H1 (cell line): Measurements from ENCODE around the gene DNM1L. TPM values are rescaled to one million over a fixed set of nuclear protein-coding genes. Genes with fewer than 3 reads are reported as not detected.

ENCODE experiments used
- CTCF ChIA-PET: fragments of 300-600 bp; sonication (Branson Sonifier 250); formaldehyde crosslinking; loops from one replicate; lab custom pipeline; 2021; ENCODE audit not compliant: partially characterized antibody; lab: Charles Lee
- POLR2A ChIA-PET: fragments of 300-600 bp; sonication (Branson Sonifier 250); formaldehyde crosslinking; loops from one replicate; lab custom pipeline; 2021; ENCODE audit warnings: inconsistent platforms; ENCODE audit not compliant: partially characterized antibody; lab: Charles Lee
- DNase-seq, 2 experiments: peaks; one replicate each; pipeline versions ENCODE4 v3.0.0 to v3.0.0-alpha.2; 2010 to 2022; ENCODE audit warnings: low spot score in 2 of 2, low read depth in 1 of 2, mixed read lengths in 1 of 2
- FAIRE-seq: peaks from 2 replicates; lab custom pipeline; 2011; peaks lifted over from hg19 to GRCh38; lab: Jason Lieb, UNC
- H2AFZ ChIP-seq: 2 replicates; pipeline ENCODE4 v1.8.1; 2012; ENCODE audit warnings: low read length, inconsistent platforms
- H2AK5ac ChIP-seq: 2 replicates; pipeline ENCODE4 v1.6.1; 2013; ENCODE audit warnings: low read depth, low read length
- H2BK120ac ChIP-seq: replicated peaks from 2 replicates; pipeline ENCODE3; 2013; ENCODE audit warnings: low read depth, low read length, inconsistent platforms
- H2BK12ac ChIP-seq: 2 replicates; pipeline ENCODE4 v1.6.1; 2013; ENCODE audit warnings: low read depth, low read length
- H2BK15ac ChIP-seq: 2 replicates; pipeline ENCODE4 v1.6.1; 2013; ENCODE audit warnings: low read length
- H2BK20ac ChIP-seq: 2 replicates; pipeline ENCODE4 v1.6.1; 2013; ENCODE audit warnings: low read length
- H2BK5ac ChIP-seq: 2 replicates; pipeline ENCODE4 v1.6.1; 2013; ENCODE audit warnings: low read depth, low read length
- H3K14ac ChIP-seq: 2 replicates; pipeline ENCODE4 v1.6.1; 2013; ENCODE audit warnings: inconsistent platforms; ENCODE audit not compliant: insufficient read length
- H3K18ac ChIP-seq: 2 replicates; pipeline ENCODE4 v1.6.1; 2013; ENCODE audit warnings: low read length; ENCODE audit errors: extremely low read depth
- H3K23ac ChIP-seq: 2 replicates; pipeline ENCODE4 v1.6.1; 2013; ENCODE audit warnings: inconsistent platforms; ENCODE audit not compliant: insufficient read length
- H3K23me2 ChIP-seq: 2 replicates; pipeline ENCODE4 v1.6.1; 2013; ENCODE audit warnings: low read depth, low read length
- H3K27ac ChIP-seq: 2 replicates; pipeline ENCODE4 v1.6.1; 2011; ENCODE audit warnings: low read depth, low read length, inconsistent platforms
- H3K27me3 ChIP-seq, 4 experiments: replicated peaks in 1 of 4; 1 replicate in 1 of 4; 2 replicates in 3 of 4; pipeline versions ENCODE4 v1.6.1 to v1.8.1; 2011 to 2013; ENCODE audit warnings: low read length in 3 of 4, mild to moderate bottlenecking in 3 of 4, inconsistent platforms in 2 of 4, mixed read lengths in 2 of 4, moderate library complexity in 1 of 4; ENCODE audit not compliant: control insufficient read depth in 3 of 4, insufficient read depth in 3 of 4; ENCODE audit errors: extremely low read depth in 1 of 4
- H3K36me3 ChIP-seq, 4 experiments: 2 replicates each; pipeline versions ENCODE4 v1.6.1 to v1.8.1; 2011 to 2013; ENCODE audit warnings: mild to moderate bottlenecking in 4 of 4, low read length in 3 of 4, moderate library complexity in 2 of 4, control low read depth in 1 of 4, inconsistent platforms in 1 of 4; ENCODE audit not compliant: insufficient read depth in 4 of 4, control insufficient read depth in 2 of 4
- H3K4ac ChIP-seq: replicated peaks from 2 replicates; pipeline ENCODE3; 2013; ENCODE audit warnings: low read length, low read depth, mixed read lengths, inconsistent platforms; ENCODE audit not compliant: insufficient read length
- H3K4me1 ChIP-seq, 4 experiments: replicated peaks in 1 of 4; 1 replicate in 1 of 4; 2 replicates in 3 of 4; pipeline versions ENCODE4 v1.6.1 to v1.8.1; 2011 to 2013; ENCODE audit warnings: low read length in 3 of 4, inconsistent platforms in 2 of 4, mixed read lengths in 1 of 4; ENCODE audit not compliant: insufficient read depth in 4 of 4, control insufficient read depth in 3 of 4
- H3K4me2 ChIP-seq, 2 experiments: 2 replicates each; pipeline versions ENCODE4 v1.6.1 to v1.8.1; 2011 to 2013; ENCODE audit warnings: low read depth in 2 of 2, low read length in 2 of 2, control low read depth in 1 of 2, inconsistent platforms in 1 of 2, mild to moderate bottlenecking in 1 of 2; ENCODE audit not compliant: insufficient read depth in 1 of 2
- H3K4me3 ChIP-seq, 4 experiments: fragments of 200-600, 300-600 bp in 1 of 4; sonication (generic), shearing (Covaris generic), sonication (Bioruptor Twin) in 1 of 4; 2 replicates each; pipeline versions ENCODE4 v1.5.1 to v1.8.1; 2011 to 2016; ENCODE audit warnings: low read length in 4 of 4, low read depth in 3 of 4, control low read depth in 2 of 4, inconsistent platforms in 2 of 4, mild to moderate bottlenecking in 2 of 4, mixed read lengths in 1 of 4, moderate library complexity in 1 of 4; ENCODE audit not compliant: insufficient read depth in 2 of 4; ENCODE audit errors: extremely low read depth in 1 of 4
- H3K56ac ChIP-seq: replicated peaks from 2 replicates; pipeline ENCODE3; 2013; ENCODE audit warnings: low read depth, mild to moderate bottlenecking, mixed read lengths, low read length, inconsistent platforms; ENCODE audit not compliant: insufficient read length
- H3K79me1 ChIP-seq: 2 replicates; pipeline ENCODE4 v1.6.1; 2013; ENCODE audit warnings: low read depth, low read length, control low read depth
- H3K79me2 ChIP-seq, 2 experiments: 2 replicates each; pipeline versions ENCODE4 v1.6.1 to v1.8.1; 2012 to 2013; ENCODE audit warnings: low read length in 2 of 2, mild to moderate bottlenecking in 2 of 2, inconsistent platforms in 1 of 2; ENCODE audit not compliant: insufficient read depth in 2 of 2, control insufficient read depth in 1 of 2
- H3K9ac ChIP-seq, 4 experiments: replicated peaks in 1 of 4; 1 replicate in 1 of 4; 2 replicates in 3 of 4; pipeline versions ENCODE4 v1.6.1 to v1.8.1; 2011 to 2013; ENCODE audit warnings: low read depth in 3 of 4, low read length in 3 of 4, control low read depth in 2 of 4, mild to moderate bottlenecking in 2 of 4, moderate library complexity in 2 of 4, inconsistent platforms in 1 of 4; ENCODE audit errors: extremely low read depth in 1 of 4
- H3K9me3 ChIP-seq, 2 experiments: 2 replicates each; pipeline versions ENCODE4 v1.6.1 to v1.8.1; 2012 to 2013; ENCODE audit warnings: mild to moderate bottlenecking in 2 of 2, moderate library complexity in 2 of 2, control low read depth in 1 of 2, inconsistent platforms in 1 of 2, low read depth in 1 of 2, low read length in 1 of 2, mixed read lengths in 1 of 2; ENCODE audit not compliant: insufficient read depth in 2 of 2
- H4K20me1 ChIP-seq, 2 experiments: replicated peaks in 1 of 2; 2 replicates each; pipeline versions ENCODE3 to v1.8.1; 2011 to 2013; ENCODE audit warnings: inconsistent platforms in 2 of 2, low read length in 2 of 2, mild to moderate bottlenecking in 1 of 2; ENCODE audit not compliant: insufficient read depth in 2 of 2, control insufficient read depth in 1 of 2
- H4K5ac ChIP-seq: 2 replicates; pipeline ENCODE4 v1.6.1; 2013; ENCODE audit warnings: low read length, low read depth, mixed read lengths, inconsistent platforms; ENCODE audit not compliant: insufficient read length
- H4K8ac ChIP-seq: 2 replicates; pipeline ENCODE4 v1.8.0; 2013; ENCODE audit warnings: mild to moderate bottlenecking, moderate library complexity, low read length, inconsistent platforms; ENCODE audit not compliant: insufficient read depth; ENCODE audit errors: extremely low read depth
- H4K91ac ChIP-seq: replicated peaks from 2 replicates; pipeline ENCODE3; 2013; ENCODE audit warnings: low read length, mixed read lengths, inconsistent platforms; ENCODE audit not compliant: insufficient read length
- CBX5 ChIP-seq: fragments of 300-800, 300-1000 bp; sonication (generic); IDR thresholded peaks from 2 replicates; pipeline ENCODE4 v1.7.1; 2016; ENCODE audit warnings: antibody characterized with exemption, low read length, low read depth
- CHD2 ChIP-seq: IDR thresholded peaks from 2 replicates; pipeline ENCODE4 v1.6.1; 2012; ENCODE audit warnings: low read length, improper control_type of control experiment
- EGR1 ChIP-seq: IDR thresholded peaks from 2 replicates; pipeline ENCODE4 v1.6.1; 2011; ENCODE audit warnings: low read depth, low read length, borderline replicate concordance
- EP300 ChIP-seq, 2 experiments: IDR thresholded peaks; 1 replicate in 1 of 2; 2 replicates in 1 of 2; pipeline ENCODE4 v1.6.1; 2011 to 2012; ENCODE audit warnings: low read depth in 2 of 2, low read length in 2 of 2, mild to moderate bottlenecking in 2 of 2, borderline replicate concordance in 1 of 2, inconsistent platforms in 1 of 2, moderate library complexity in 1 of 2
- RFX5 ChIP-seq: IDR thresholded peaks from 2 replicates; pipeline ENCODE4 v1.6.1; 2011; ENCODE audit warnings: low read depth, low read length, improper control_type of control experiment, borderline replicate concordance
- RNF2 ChIP-seq: fragments of 200-900, 300-1000 bp; sonication (generic); IDR thresholded peaks from 2 replicates; pipeline ENCODE4 v1.7.1; 2016; ENCODE audit warnings: borderline replicate concordance, low read depth, mild to moderate bottlenecking, antibody characterized with exemption, low read length; ENCODE audit not compliant: poor library complexity, severe bottlenecking; ENCODE audit errors: missing control alignments
- SRF ChIP-seq: IDR thresholded peaks from 2 replicates; pipeline ENCODE4 v1.6.1; 2011; ENCODE audit warnings: mild to moderate bottlenecking, low read depth, low read length, moderate library complexity
- TAF1 ChIP-seq: IDR thresholded peaks from 2 replicates; pipeline ENCODE4 v1.6.1; 2011; ENCODE audit warnings: mild to moderate bottlenecking, low read depth, low read length
- TEAD4 ChIP-seq: IDR thresholded peaks from 2 replicates; pipeline ENCODE4 v1.6.1; 2012; ENCODE audit warnings: low read depth, low read length, inconsistent platforms, mixed read lengths
- WGBS, 2 experiments: shearing (Covaris generic) in 1 of 2; methylation state at CpG; one replicate each; pipeline versions ENCODE4 v1.1.6 to v1.1.7; 2013 to 2015; ENCODE audit warnings: low lambda C conversion rate in 2 of 2, mixed read lengths in 2 of 2, inconsistent platforms in 1 of 2, low coverage in 1 of 2, missing lambda C conversion rate in 1 of 2; ENCODE audit not compliant: insufficient replicate concordance in 2 of 2, insufficient coverage in 1 of 2, insufficient read length in 1 of 2; ENCODE audit errors: extremely low coverage in 1 of 2, missing lambda C conversion rate in 1 of 2; 5-methylcytosine and 5-hydroxymethylcytosine counted together
- polyA plus RNA-seq, 7 experiments: library from polyadenylated mRNA; depleted of rRNA in 3 of 7; stranded (reverse) in 5 of 7; unstranded in 2 of 7; fragments of >200 nt in 5 of 7; fragments of 200-250 nt in 2 of 7; gene quantifications; 1 replicate in 5 of 7; 2 replicates in 1 of 7; 4 replicates in 1 of 7; pipeline versions ENCODE4 v1.2.1 to v1.2.3, GENCODE V29; 2011 to 2013; ENCODE audit warnings: missing spikeins in 2 of 7, mixed read lengths in 2 of 7
- total RNA-seq: library from RNA; stranded (reverse); fragmentation: NEBNext Ultra II Directional; extraction: Animal tissue kit (Norgen Biotek cat#: 25700); gene quantifications from 2 replicates; pipeline ENCODE4 v1.2.1, GENCODE V29; 2021
- TF ChIP-seq, protein P1 (sequence below): IDR thresholded peaks from 2 replicates; pipeline ENCODE4 v1.6.1; 2011; ENCODE audit warnings: low read length, improper control_type of control experiment
- TF ChIP-seq, protein P2 (sequence below): IDR thresholded peaks from 2 replicates; pipeline ENCODE4 v1.6.1; 2012; ENCODE audit warnings: low read length, inconsistent platforms

DNM1L gene
- total and polyA plus RNA-seq, 2 of the 8 experiments (the other 6 are each of a cell fraction or from before 2014, with no cell fraction given): 23.7 to 93.9 TPM

DNA sequence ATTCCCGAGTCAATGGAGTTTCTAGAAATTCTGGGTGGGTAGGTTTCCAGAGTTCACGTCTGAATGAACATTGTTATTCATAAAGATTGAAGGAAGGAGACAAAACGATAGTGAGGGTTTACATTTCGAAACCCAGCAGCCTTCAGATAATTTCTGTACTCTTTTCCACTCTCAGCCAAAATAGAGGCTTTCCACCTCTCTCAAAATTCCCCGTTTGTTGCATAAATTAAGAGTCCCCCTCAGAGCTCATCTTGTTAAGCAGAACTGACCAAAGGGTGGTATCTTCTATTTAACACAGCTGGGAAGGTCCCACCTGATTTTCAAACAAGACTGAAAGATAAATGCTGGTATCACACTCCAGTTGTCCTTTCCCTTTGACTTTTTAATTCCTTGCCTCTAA is 98.1 kb downstream of the DNM1L start:
- CTCF ChIA-PET: interaction anchor here (1.6 kb wide), 1 partner anchor 144 kb away, joined by 7 read pairs; no protein-coding TSS in a partner anchor
- no peak overlapping the region for H3K4me2 ChIP-seq
- H3K9me3 ChIP-seq: no peaks in the 10 kb centered on the region
- no peak overlapping the region for H3K23ac ChIP-seq
- no peaks in the 10 kb centered on the region for H3K27me3 ChIP-seq
- H3K9ac ChIP-seq: no peak overlapping the region
- no peak overlapping the region for H3K4me3 ChIP-seq
- H2AK5ac ChIP-seq: no peak overlapping the region
- no peak overlapping the region for H3K14ac ChIP-seq
- H4K20me1 ChIP-seq: no peaks in the 10 kb centered on the region
- no peaks in the 10 kb centered on the region for H3K23me2 ChIP-seq
- no peaks in the 10 kb centered on the region for H3K79me2 ChIP-seq
- H2BK5ac ChIP-seq: no peak overlapping the region
- WGBS, 2 experiments: 85% methylated on average over 5 of the region's 5 CpGs; no CpG with 5 or more reads in 1 of the 2 experiments
- POLR2A ChIA-PET: no interaction called here
- no peak overlapping the region for H3K27ac ChIP-seq
- H3K36me3 ChIP-seq: no peaks in the 10 kb centered on the region
- H2BK15ac ChIP-seq: no peak overlapping the region
- H2AFZ ChIP-seq: no peak overlapping the region
- DNase-seq (no peak), FAIRE-seq (no peak)
- no peak overlapping the region for H3K4ac ChIP-seq
- no peak overlapping the region for H4K8ac ChIP-seq
- H3K56ac ChIP-seq: no peak overlapping the region
- H3K79me1 ChIP-seq: no peaks in the 10 kb centered on the region
- H3K18ac ChIP-seq: no peak overlapping the region
- H4K91ac ChIP-seq: no peak overlapping the region
- no peaks in the 10 kb centered on the region for H3K4me1 ChIP-seq
- H2BK120ac ChIP-seq: no peak overlapping the region
- no peak overlapping the region for H4K5ac ChIP-seq
- no peak overlapping the region for H2BK12ac ChIP-seq
- no peak overlapping the region for H2BK20ac ChIP-seq
- TF ChIP-seq CBX5: no peak
- no peak for TF ChIP-seq CHD2
- TF ChIP-seq, protein P1, sequence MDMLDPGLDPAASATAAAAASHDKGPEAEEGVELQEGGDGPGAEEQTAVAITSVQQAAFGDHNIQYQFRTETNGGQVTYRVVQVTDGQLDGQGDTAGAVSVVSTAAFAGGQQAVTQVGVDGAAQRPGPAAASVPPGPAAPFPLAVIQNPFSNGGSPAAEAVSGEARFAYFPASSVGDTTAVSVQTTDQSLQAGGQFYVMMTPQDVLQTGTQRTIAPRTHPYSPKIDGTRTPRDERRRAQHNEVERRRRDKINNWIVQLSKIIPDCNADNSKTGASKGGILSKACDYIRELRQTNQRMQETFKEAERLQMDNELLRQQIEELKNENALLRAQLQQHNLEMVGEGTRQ: no peak
- no peak for TF ChIP-seq TAF1
- TF ChIP-seq EP300 (IDR thresholded peaks at IDR 0.05; ENCODE audit: borderline replicate concordance in 1 of 2, low read depth in 2 of 2, low read length in 2 of 2): no peak
- no peak for TF ChIP-seq RFX5
- no peak for TF ChIP-seq SRF
- TF ChIP-seq TEAD4: no peak
- TF ChIP-seq EGR1: no peak
- no peak for TF ChIP-seq RNF2
- TF ChIP-seq, protein P2, sequence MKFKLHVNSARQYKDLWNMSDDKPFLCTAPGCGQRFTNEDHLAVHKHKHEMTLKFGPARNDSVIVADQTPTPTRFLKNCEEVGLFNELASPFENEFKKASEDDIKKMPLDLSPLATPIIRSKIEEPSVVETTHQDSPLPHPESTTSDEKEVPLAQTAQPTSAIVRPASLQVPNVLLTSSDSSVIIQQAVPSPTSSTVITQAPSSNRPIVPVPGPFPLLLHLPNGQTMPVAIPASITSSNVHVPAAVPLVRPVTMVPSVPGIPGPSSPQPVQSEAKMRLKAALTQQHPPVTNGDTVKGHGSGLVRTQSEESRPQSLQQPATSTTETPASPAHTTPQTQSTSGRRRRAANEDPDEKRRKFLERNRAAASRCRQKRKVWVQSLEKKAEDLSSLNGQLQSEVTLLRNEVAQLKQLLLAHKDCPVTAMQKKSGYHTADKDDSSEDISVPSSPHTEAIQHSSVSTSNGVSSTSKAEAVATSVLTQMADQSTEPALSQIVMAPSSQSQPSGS: no peak
